Endothelial cell of umbilical vein (primary cell): Measurements from ENCODE around the gene DRAM1. TPM values are rescaled to one million over a fixed set of nuclear protein-coding genes. Genes with fewer than 3 reads are reported as not detected.

Experiments used
- Bru-seq: library from RNA; stranded (reverse); fragments of 400-500 nt; gene quantifications from one replicate; lab custom pipeline; 2021; lab: Mats Ljungman, UMichigan
- BruChase-seq, 2 experiments: library from RNA; stranded (reverse); fragments of 400-500 nt; gene quantifications; one replicate each; lab custom pipeline; 2021; lab: Mats Ljungman, UMichigan
- BruUV-seq: library from RNA; stranded (reverse); fragments of 400-500 nt; replicated peaks from 2 replicates; lab custom pipeline; 2021; lab: Mats Ljungman, UMichigan
- CTCF ChIA-PET: fragments of 300-600, 350-600 bp; sonication (Branson Sonifier 250); formaldehyde crosslinking; loops from one replicate; lab custom pipeline; 2021; ENCODE audit warnings: antibody characterized with exemption, inconsistent platforms; lab: Charles Lee
- POLR2A ChIA-PET: fragments of 300-600, 350-600 bp; sonication (Branson Sonifier 250); formaldehyde crosslinking; loops from one replicate; lab custom pipeline; 2021; ENCODE audit warnings: antibody characterized with exemption, inconsistent platforms; lab: Charles Lee
- DNase-seq: peaks from one replicate; pipeline ENCODE4 v3.0.0-alpha.2; 2011; ENCODE audit warnings: low read depth, low spot score
- FAIRE-seq: peaks from 2 replicates; lab custom pipeline; 2011; peaks lifted over from hg19 to GRCh38; lab: Jason Lieb, UNC
- H2AFZ ChIP-seq: 2 replicates; pipeline ENCODE4 v1.6.0; 2012; ENCODE audit warnings: low read depth, low read length, control low read depth, inconsistent platforms
- H3K27ac ChIP-seq: 2 replicates; pipeline ENCODE4 v1.5.1; 2011; ENCODE audit warnings: low read depth, mild to moderate bottlenecking, control low read depth, low read length, moderate library complexity; ENCODE audit not compliant: insufficient read depth
- H3K27me3 ChIP-seq, 2 experiments: 2 replicates each; pipeline versions ENCODE4 v1.6.0 to v1.6.1; 2011; ENCODE audit warnings: low read length in 2 of 2, mixed read lengths in 1 of 2; ENCODE audit not compliant: control insufficient read depth in 2 of 2, insufficient read depth in 2 of 2
- H3K36me3 ChIP-seq, 2 experiments: 2 replicates in 1 of 2; 3 replicates in 1 of 2; pipeline ENCODE4 v1.5.1; 2011; ENCODE audit warnings: low read length in 2 of 2, mild to moderate bottlenecking in 1 of 2, moderate library complexity in 1 of 2; ENCODE audit not compliant: control insufficient read depth in 2 of 2, insufficient read depth in 2 of 2; ENCODE audit errors: extremely low read depth in 1 of 2
- H3K4me1 ChIP-seq: 3 replicates; pipeline ENCODE4 v1.5.1; 2011; ENCODE audit warnings: mild to moderate bottlenecking, low read length; ENCODE audit not compliant: control insufficient read depth, insufficient read depth; ENCODE audit errors: extremely low read depth
- H3K4me2 ChIP-seq: 2 replicates; pipeline ENCODE4 v1.6.1; 2011; ENCODE audit warnings: low read length, control low read depth, mixed read lengths; ENCODE audit not compliant: insufficient read depth
- H3K4me3 ChIP-seq, 3 experiments: fragments of 200-600 bp in 1 of 3; sonication (generic), shearing (Covaris generic) in 1 of 3; replicated peaks in 1 of 3; 2 replicates each; pipeline ENCODE4 v1.5.1; 2011 to 2016; ENCODE audit warnings: control low read depth in 3 of 3, low read length in 3 of 3, mild to moderate bottlenecking in 2 of 3, inconsistent platforms in 1 of 3, low read depth in 1 of 3, moderate library complexity in 1 of 3; ENCODE audit not compliant: insufficient read depth in 1 of 3
- H3K79me2 ChIP-seq: 2 replicates; pipeline ENCODE4 v1.6.0; 2012; ENCODE audit warnings: low read length, inconsistent platforms; ENCODE audit not compliant: control insufficient read depth, insufficient read depth
- H3K9ac ChIP-seq: replicated peaks from 2 replicates; pipeline ENCODE3; 2011; ENCODE audit warnings: low read length, control low read depth; ENCODE audit not compliant: insufficient read depth; ENCODE audit errors: extremely low read depth
- H3K9me1 ChIP-seq: replicated peaks from 3 replicates; pipeline ENCODE4 v1.6.0; 2011; ENCODE audit warnings: mild to moderate bottlenecking, low read length; ENCODE audit not compliant: control insufficient read depth, insufficient read depth; ENCODE audit errors: extremely low read depth
- H3K9me3 ChIP-seq: replicated peaks from 2 replicates; pipeline ENCODE4 v1.5.1; 2012; ENCODE audit warnings: low read length, inconsistent platforms; ENCODE audit not compliant: control insufficient read depth, insufficient read depth
- H4K20me1 ChIP-seq: replicated peaks from 2 replicates; pipeline ENCODE3; 2011; ENCODE audit warnings: mild to moderate bottlenecking, low read length; ENCODE audit not compliant: control insufficient read depth, insufficient read depth; ENCODE audit errors: extremely low read depth
- CTCF ChIP-seq, 2 donors: IDR thresholded peaks; 1 replicate in 1 of 2; 2 replicates in 1 of 2; pipeline ENCODE4 v1.5.1; 2011; ENCODE audit warnings: low read length in 2 of 2, mild to moderate bottlenecking in 2 of 2, moderate library complexity in 2 of 2, control low read depth in 1 of 2, inconsistent platforms in 1 of 2, low read depth in 1 of 2; ENCODE audit not compliant: insufficient read depth in 1 of 2; ENCODE audit errors: extremely low read depth in 1 of 2
- EZH2 ChIP-seq: IDR thresholded peaks from 2 replicates; pipeline ENCODE4 v1.6.1; 2012; ENCODE audit warnings: borderline replicate concordance, low read depth, mild to moderate bottlenecking, moderate library complexity, low read length, inconsistent platforms; ENCODE audit not compliant: severe bottlenecking
- FOS ChIP-seq: IDR thresholded peaks from 2 replicates; pipeline ENCODE4 v1.6.1; 2011; ENCODE audit warnings: mild to moderate bottlenecking, low read length, moderate library complexity, borderline replicate concordance; ENCODE audit not compliant: insufficient read depth
- GATA2 ChIP-seq: IDR thresholded peaks from 2 replicates; pipeline ENCODE4 v1.7.0; 2011; ENCODE audit warnings: low read depth, mild to moderate bottlenecking, moderate library complexity, mixed read lengths, low read length; ENCODE audit not compliant: insufficient read length, insufficient read depth
- JUN ChIP-seq: IDR thresholded peaks from 2 replicates; pipeline ENCODE4 v1.6.1; 2011; ENCODE audit warnings: borderline replicate concordance, low read depth; ENCODE audit not compliant: insufficient read length, insufficient read depth
- MAX ChIP-seq: IDR thresholded peaks from 2 replicates; pipeline ENCODE4 v1.6.1; 2011; ENCODE audit not compliant: insufficient read depth, insufficient read length
- MYC ChIP-seq: IDR thresholded peaks from one replicate; pipeline ENCODE4 v1.6.1; 2011; ENCODE audit warnings: mild to moderate bottlenecking, low read depth, low read length
- POLR2A ChIP-seq: IDR thresholded peaks from 2 replicates; pipeline ENCODE4 v1.6.1; 2012; ENCODE audit warnings: low read depth, mild to moderate bottlenecking, control low read depth, low read length
- POLR2AphosphoS5 ChIP-seq: IDR thresholded peaks from 2 replicates; pipeline ENCODE4 v1.6.1; 2012; ENCODE audit warnings: low read depth, mild to moderate bottlenecking, control low read depth, low read length, moderate library complexity; ENCODE audit not compliant: insufficient read depth
- dilution Hi-C: fragments of 300-500 bp; cut with MboI; formaldehyde crosslinking; loops from one replicate; pipeline ENCODE4 v1.15.0; 2019; ENCODE audit warnings: low sequenced_read_pairs; ENCODE audit not compliant: extremely low pct_ligation_motif_present
- intact Hi-C: fragments of 100-400 bp; cut with micrococcal nuclease; formaldehyde crosslinking; loops from one replicate; pipeline ENCODE4 v1.10.0; 2022
- long read RNA-seq: library from polyadenylated mRNA; stranded (forward); transcript quantifications from one replicate; pipeline ENCODE4 v2.0.0, GENCODE V29; 2021
- polyA minus RNA-seq, 3 experiments: library from RNA; depleted of rRNA, polyadenylated mRNA; stranded (reverse); fragments of >200 nt; gene quantifications; 1 replicate in 1 of 3; 2 replicates in 2 of 3; pipeline ENCODE4 v1.2.3, GENCODE V29; 2011
- polyA plus RNA-seq, 4 experiments: library from polyadenylated mRNA; depleted of rRNA in 3 of 4; stranded (reverse) in 3 of 4; unstranded in 1 of 4; fragments of >200 nt; gene quantifications; 2 replicates each; pipeline versions ENCODE4 v1.2.1 to v1.2.3, GENCODE V29; 2011 to 2012; ENCODE audit warnings: missing spikeins in 1 of 4
- total RNA-seq: library from RNA; stranded (reverse); gene quantifications from 2 replicates; pipeline ENCODE4 v1.2.3, GENCODE V29; 2021

DRAM1 gene
- total RNA-seq (42.4 and 46.3 TPM in 2 replicates), polyA plus RNA-seq (24.6 and 26.3 TPM in 2 replicates), polyA minus RNA-seq (39.5 and 41.8 TPM in 2 replicates), Bru-seq, nascent RNA (percentile 82 among the genes with signal in this experiment), BruChase-seq, experiment 1, labeled RNA remaining after a 6-hour chase (percentile 92 among the genes with signal in this experiment), BruChase-seq, experiment 2, labeled RNA remaining after a 2-hour chase (percentile 91 among the genes with signal in this experiment)
- 29.8 and 30.4 TPM in 2 replicates for polyA plus RNA-seq (2011; cell fraction: cytosol; rRNA removed)
- polyA plus RNA-seq (2011; cell fraction: nucleus; rRNA removed): 15.7 and 18.7 TPM in 2 replicates
- 49.9 and 52.5 TPM in 2 replicates for polyA plus RNA-seq (2012)
- 24.2 TPM for polyA minus RNA-seq (2011; cell fraction: cytosol; rRNA and poly(A)+ RNA removed)
- polyA minus RNA-seq (2011; cell fraction: nucleus; rRNA and poly(A)+ RNA removed): 20.3 and 26.5 TPM in 2 replicates
- long read RNA-seq, transcript DRAM1-201 (7 exons, 3,519 nt): major isoform, 55 of 113 reads
- long read RNA-seq, partial matches to known transcripts: 5 of 113 reads
- long read RNA-seq, other reads (novel, unspliced or antisense): 49 of 113 reads

GRCh38 chr12:101876861-101877805, at the start of gene DRAM1:
DRAM1 (plus strand) TSS chr12:101877580; CDS start chr12:101877790, 210 bp downstream.
- peaks cover 0 to 2% of the 10 kb centered on the region in 2 experiments for H3K36me3 ChIP-seq
- dilution Hi-C loops (no loop called here), intact Hi-C loops (loop anchor here (5.0 to 10.0 kb wide), 2 partner anchors 185 to 308 kb away; partner anchors contain the start of gene WASHC3)
- peak within 1 kb of the TSS; percentile 5 to 76 (median 55) for H3K4me3 ChIP-seq
- H3K27ac ChIP-seq: peak within 1 kb of the TSS; percentile 93
- peak within 1 kb of the TSS; percentile 93 for H3K9ac ChIP-seq
- peak; percentile 79 for FAIRE-seq
- no peak for TF ChIP-seq JUN
- no peak for TF ChIP-seq EZH2
- peak; percentile 92 for TF ChIP-seq POLR2A
- no peak for TF ChIP-seq MAX
- TF ChIP-seq GATA2: no peak
- TF ChIP-seq FOS: no peak
- peak; percentile 96 for TF ChIP-seq POLR2AphosphoS5
- peak in 1 of 2 donors; percentile 19 for TF ChIP-seq CTCF (IDR thresholded peaks at IDR 0.05; ENCODE audit: extremely low read depth in 1 of 2, insufficient read depth in 1 of 2, low read depth in 1 of 2, low read length in 2 of 2)
- no peak for TF ChIP-seq MYC
- peak; percentile 88 for DNase-seq
- peaks cover 26% of the 10 kb centered on the region for H3K4me1 ChIP-seq
- H3K27me3 ChIP-seq: no peaks in the 10 kb centered on the region
- H3K79me2 ChIP-seq: peaks cover 29% of the 10 kb centered on the region
- BruUV-seq: TSS peak; percentile 61
- ChIA-PET CTCF (interaction anchor here (0.7 to 1.2 kb wide), 4 partner anchors 14 to 59 kb away, joined by 3 to 11 read pairs (median 4); partner anchors contain the start of gene GNPTAB), POLR2A (interaction anchor here (0.8 to 1.7 kb wide), 3 partner anchors 14 to 46 kb away, joined by 3 to 16 read pairs (median 3); partner anchors contain the start of gene GNPTAB)
- H3K9me1 ChIP-seq: no peaks in the 10 kb centered on the region
- no peaks in the 10 kb centered on the region for H4K20me1 ChIP-seq
- peak within 1 kb of the TSS; percentile 87 for H2AFZ ChIP-seq
- peak within 1 kb of the TSS; percentile 82 for H3K4me2 ChIP-seq
- no peaks in the 10 kb centered on the region for H3K9me3 ChIP-seq
